ENCODE measurements around the gene BAHCC1.

The BAHCC1 gene

DNA sequence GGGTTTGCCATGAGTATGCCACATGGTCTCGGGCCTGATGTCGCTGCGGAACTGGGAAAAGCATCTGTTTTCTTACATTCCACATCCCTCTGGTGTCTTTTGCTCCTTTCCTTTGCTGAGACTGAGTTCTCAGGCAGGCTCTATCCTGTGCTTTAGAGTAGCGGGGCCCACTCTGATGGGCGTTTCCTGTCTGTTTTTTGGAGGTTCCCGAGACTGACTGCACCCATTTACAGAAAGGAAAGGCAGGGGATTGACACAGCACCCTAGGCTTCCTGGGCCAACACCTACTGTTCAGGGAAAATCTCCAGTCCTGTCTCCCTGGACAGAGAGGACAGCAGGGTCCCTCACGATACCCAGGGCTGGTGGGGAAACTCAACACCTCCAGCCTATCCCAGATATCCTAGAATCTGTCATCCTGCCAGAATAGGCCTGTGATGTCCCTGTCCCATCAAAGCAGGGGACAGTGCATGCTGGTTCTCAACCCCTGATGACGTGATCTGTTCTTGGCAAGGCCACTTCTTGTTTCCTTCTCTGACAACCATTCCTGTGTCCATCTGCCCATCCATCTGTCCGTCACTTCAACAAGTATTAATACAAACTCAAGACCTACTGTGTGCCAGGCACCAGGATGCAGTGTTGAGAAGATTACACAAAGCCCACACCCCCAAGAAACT lies 75.2 kb downstream of the BAHCC1 start:
- Histone ChIP-seq H3K4me3 (ENCODE audit: low read length) (no peak overlapping the region), H3K9me2 (replicated peaks; ENCODE audit: control insufficient read depth, low read length) (no peaks in the 10 kb centered on the region), H3K79me2 (ENCODE audit: control insufficient read depth, low read length) (no peaks in the 10 kb centered on the region), H3F3A (ENCODE audit: control insufficient read depth, insufficient read depth) (no peaks in the 10 kb centered on the region), H3K27me3 (ENCODE audit: control insufficient read depth, low read length) (no peaks in the 10 kb centered on the region), H4K20me1 (ENCODE audit: control insufficient read depth, insufficient read depth, low read depth, low read length) (no peaks in the 10 kb centered on the region), H3K27ac (ENCODE audit: low read depth, low read length) (no peak overlapping the region), H3K4me2 (ENCODE audit: low read length) (no peak overlapping the region), H3K36me3 (ENCODE audit: control insufficient read depth, low read length) (no peaks in the 10 kb centered on the region), H3K9me3 (ENCODE audit: control insufficient read depth, insufficient read depth, low read length) (no peaks in the 10 kb centered on the region), H3K4me1 (ENCODE audit: control insufficient read depth, low read length) (no peaks in the 10 kb centered on the region)
- TF ChIP-seq CTCF (IDR thresholded peaks at IDR 0.05; ENCODE audit: low read depth, low read length, poor library complexity, severe bottlenecking) (no peak), EZH2phosphoT487 (IDR thresholded peaks at IDR 0.05; ENCODE audit: borderline replicate concordance, low read length) (no peak)

DNA sequence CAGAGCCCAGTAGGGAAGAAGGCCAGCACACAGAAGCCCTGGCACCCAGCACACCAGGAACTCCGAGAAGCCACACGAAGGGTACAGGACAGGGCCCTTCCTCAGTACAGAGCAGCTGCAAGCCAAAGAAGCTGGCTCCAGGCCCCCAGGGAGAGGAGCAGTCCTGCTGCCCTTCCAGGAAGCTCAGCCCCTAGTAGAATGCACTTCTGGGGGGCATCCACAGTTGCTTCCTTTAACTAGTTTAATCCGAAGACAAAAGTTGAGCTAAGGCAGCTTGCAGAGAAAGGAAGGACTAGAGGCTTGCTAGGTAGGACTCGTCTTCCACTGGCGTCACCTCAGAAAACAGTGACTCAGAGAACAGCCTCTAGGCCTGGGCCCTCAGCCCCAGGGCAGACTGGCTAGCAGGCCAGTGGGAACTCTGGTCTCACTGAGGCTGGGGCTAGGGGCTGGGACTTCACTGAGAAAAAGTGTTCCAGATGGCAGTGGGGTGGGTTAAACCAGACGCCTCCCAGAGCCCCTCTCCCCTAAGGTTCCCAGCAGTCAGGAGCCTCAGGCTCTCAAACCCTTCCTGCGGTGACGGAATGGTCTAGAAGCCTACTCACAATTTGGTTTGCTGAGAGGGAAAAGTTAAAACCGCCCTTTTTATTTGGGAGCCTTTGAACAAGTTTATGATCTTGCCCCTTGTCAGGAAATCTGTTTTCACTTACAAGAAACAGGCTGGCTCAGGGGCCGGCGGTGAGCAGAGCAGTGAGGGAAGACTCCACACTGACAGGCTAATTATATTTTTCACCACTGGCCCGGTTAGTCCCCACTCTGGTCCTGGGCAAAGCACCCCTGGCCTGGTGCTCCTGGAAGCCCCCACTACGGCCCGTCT lies 75.9 kb downstream of the BAHCC1 start:
- no peaks in the 10 kb centered on the region for H3K27me3 ChIP-seq (ENCODE audit: control insufficient read depth, low read length)
- no peak overlapping the region for H3K4me2 ChIP-seq (ENCODE audit: low read length)
- H3K9me2 ChIP-seq (replicated peaks; ENCODE audit: control insufficient read depth, low read length), result no peaks in the 10 kb centered on the region
- no peaks in the 10 kb centered on the region for H3K79me2 ChIP-seq (ENCODE audit: control insufficient read depth, low read length)
- H3F3A ChIP-seq (ENCODE audit: control insufficient read depth, insufficient read depth), result no peaks in the 10 kb centered on the region
- TF ChIP-seq EZH2phosphoT487 (IDR thresholded peaks at IDR 0.05; ENCODE audit: borderline replicate concordance, low read length) (no peak), CTCF (IDR thresholded peaks at IDR 0.05; ENCODE audit: low read depth, low read length, poor library complexity, severe bottlenecking) (no peak)
- no peaks in the 10 kb centered on the region for H3K9me3 ChIP-seq (ENCODE audit: control insufficient read depth, insufficient read depth, low read length)
- no peaks in the 10 kb centered on the region for H4K20me1 ChIP-seq (ENCODE audit: control insufficient read depth, insufficient read depth, low read depth, low read length)
- no peak overlapping the region for H3K27ac ChIP-seq (ENCODE audit: low read depth, low read length)
- H3K36me3 ChIP-seq (ENCODE audit: control insufficient read depth, low read length), result no peaks in the 10 kb centered on the region
- H3K4me1 ChIP-seq (ENCODE audit: control insufficient read depth, low read length), result no peaks in the 10 kb centered on the region
- no peak overlapping the region for H3K4me3 ChIP-seq (ENCODE audit: low read length)

- Histone ChIP-seq H3K79me2 (ENCODE audit: control insufficient read depth, low read length) (no peaks in the 10 kb centered on the region), H4K20me1 (ENCODE audit: control insufficient read depth, insufficient read depth, low read depth, low read length) (no peaks in the 10 kb centered on the region), H3K9me3 (ENCODE audit: control insufficient read depth, insufficient read depth, low read length) (no peaks in the 10 kb centered on the region), H3K4me1 (ENCODE audit: control insufficient read depth, low read length) (no peaks in the 10 kb centered on the region), H3K4me2 (ENCODE audit: low read length) (no peak overlapping the region), H3K9me2 (replicated peaks; ENCODE audit: control insufficient read depth, low read length) (no peaks in the 10 kb centered on the region), H3K27ac (ENCODE audit: low read depth, low read length) (no peak overlapping the region), H3K4me3 (ENCODE audit: low read length) (no peak overlapping the region), H3K36me3 (ENCODE audit: control insufficient read depth, low read length) (no peaks in the 10 kb centered on the region), H3K27me3 (ENCODE audit: control insufficient read depth, low read length) (no peaks in the 10 kb centered on the region), H3F3A (ENCODE audit: control insufficient read depth, insufficient read depth) (no peaks in the 10 kb centered on the region)
- TF ChIP-seq CTCF (IDR thresholded peaks at IDR 0.05; ENCODE audit: low read depth, low read length, poor library complexity, severe bottlenecking) (no peak), EZH2phosphoT487 (IDR thresholded peaks at IDR 0.05; ENCODE audit: borderline replicate concordance, low read length) (no peak)
These were observed 76.7 kb downstream of the BAHCC1 start for GRCh38 chr17:81471818-81472456.
